ENCODE data around the gene GPRIN3.

GPRIN3 gene

GRCh38 chr4:89307446-89308160 lies at the start of gene GPRIN3:
TSS of gene GPRIN3 (minus strand) at chr4:89307800. CDS start at chr4:89250110, 57,690 bp downstream.
- peak within 1 kb of the TSS; percentile 47 for H3K4me3 ChIP-seq (ENCODE audit: low read depth, low read length)
- TF ChIP-seq, protein P1, sequence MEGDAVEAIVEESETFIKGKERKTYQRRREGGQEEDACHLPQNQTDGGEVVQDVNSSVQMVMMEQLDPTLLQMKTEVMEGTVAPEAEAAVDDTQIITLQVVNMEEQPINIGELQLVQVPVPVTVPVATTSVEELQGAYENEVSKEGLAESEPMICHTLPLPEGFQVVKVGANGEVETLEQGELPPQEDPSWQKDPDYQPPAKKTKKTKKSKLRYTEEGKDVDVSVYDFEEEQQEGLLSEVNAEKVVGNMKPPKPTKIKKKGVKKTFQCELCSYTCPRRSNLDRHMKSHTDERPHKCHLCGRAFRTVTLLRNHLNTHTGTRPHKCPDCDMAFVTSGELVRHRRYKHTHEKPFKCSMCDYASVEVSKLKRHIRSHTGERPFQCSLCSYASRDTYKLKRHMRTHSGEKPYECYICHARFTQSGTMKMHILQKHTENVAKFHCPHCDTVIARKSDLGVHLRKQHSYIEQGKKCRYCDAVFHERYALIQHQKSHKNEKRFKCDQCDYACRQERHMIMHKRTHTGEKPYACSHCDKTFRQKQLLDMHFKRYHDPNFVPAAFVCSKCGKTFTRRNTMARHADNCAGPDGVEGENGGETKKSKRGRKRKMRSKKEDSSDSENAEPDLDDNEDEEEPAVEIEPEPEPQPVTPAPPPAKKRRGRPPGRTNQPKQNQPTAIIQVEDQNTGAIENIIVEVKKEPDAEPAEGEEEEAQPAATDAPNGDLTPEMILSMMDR (IDR thresholded peaks at IDR 0.05; ENCODE audit: control insufficient read depth, extremely low read depth, insufficient read depth): no peak
- DNase-seq (ENCODE audit: low read depth): no peak

DNA sequence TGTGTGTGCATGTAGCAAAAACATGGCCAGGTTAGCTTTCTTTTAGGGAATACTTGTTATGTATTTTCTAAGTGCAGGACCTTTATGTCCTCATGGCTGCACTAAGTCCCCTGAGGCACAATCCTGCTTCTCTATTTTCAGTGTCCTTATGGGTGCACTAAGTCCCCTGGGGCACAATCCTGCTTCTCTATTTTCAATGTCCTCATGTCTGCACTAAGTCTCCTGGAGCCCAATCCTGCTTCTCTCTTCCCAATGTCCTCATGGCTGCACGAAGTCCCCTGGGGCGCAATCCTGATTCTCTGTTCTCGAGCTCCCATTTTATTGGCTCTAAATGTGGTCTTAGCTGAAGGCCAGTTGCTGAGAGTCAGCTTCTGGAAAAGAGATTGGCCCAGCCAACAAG lies 49.7 kb upstream of the GPRIN3 start:
- DNase-seq (ENCODE audit: low read depth): no peak
- TF ChIP-seq, protein P1 (IDR thresholded peaks at IDR 0.05; ENCODE audit: control insufficient read depth, extremely low read depth, insufficient read depth): no peak
- no peak overlapping the region for H3K4me3 ChIP-seq (ENCODE audit: low read depth, low read length)

- peak; percentile 11 for DNase-seq (ENCODE audit: low read depth)
- TF ChIP-seq, protein P1 (IDR thresholded peaks at IDR 0.05; ENCODE audit: control insufficient read depth, extremely low read depth, insufficient read depth): no peak
- H3K4me3 ChIP-seq (ENCODE audit: low read depth, low read length): no peak overlapping the region
Observed at GRCh38 chr4:89356086-89356485, 48.5 kb upstream of the GPRIN3 start.

DNA sequence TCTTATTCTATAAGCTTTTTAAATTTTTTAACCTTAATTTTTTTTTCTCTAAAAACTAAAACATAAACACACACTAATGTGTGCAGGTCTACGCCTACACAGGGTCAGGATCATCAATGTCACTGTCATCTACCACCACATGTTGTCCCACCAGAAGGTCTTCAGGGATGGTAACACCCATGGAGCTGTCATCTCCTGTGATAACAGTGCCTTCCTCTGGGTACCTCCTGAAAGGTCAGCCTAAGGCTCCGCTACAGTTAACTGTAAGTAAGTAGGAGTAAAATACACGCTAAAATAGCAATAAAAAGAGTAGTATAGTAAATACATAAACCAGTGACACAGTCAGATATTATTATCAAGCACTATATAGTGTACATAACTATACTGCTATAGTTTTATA lies 45.9 kb upstream of the GPRIN3 start:
- DNase-seq (ENCODE audit: low read depth): no peak
- TF ChIP-seq, protein P1 (IDR thresholded peaks at IDR 0.05; ENCODE audit: control insufficient read depth, extremely low read depth, insufficient read depth): no peak
- H3K4me3 ChIP-seq (ENCODE audit: low read depth, low read length): no peak overlapping the region

GRCh38 chr4:89352541-89352940 lies 44.9 kb upstream of the GPRIN3 start:
- no peak for DNase-seq (ENCODE audit: low read depth)
- TF ChIP-seq, protein P1 (IDR thresholded peaks at IDR 0.05; ENCODE audit: control insufficient read depth, extremely low read depth, insufficient read depth): no peak

DNA sequence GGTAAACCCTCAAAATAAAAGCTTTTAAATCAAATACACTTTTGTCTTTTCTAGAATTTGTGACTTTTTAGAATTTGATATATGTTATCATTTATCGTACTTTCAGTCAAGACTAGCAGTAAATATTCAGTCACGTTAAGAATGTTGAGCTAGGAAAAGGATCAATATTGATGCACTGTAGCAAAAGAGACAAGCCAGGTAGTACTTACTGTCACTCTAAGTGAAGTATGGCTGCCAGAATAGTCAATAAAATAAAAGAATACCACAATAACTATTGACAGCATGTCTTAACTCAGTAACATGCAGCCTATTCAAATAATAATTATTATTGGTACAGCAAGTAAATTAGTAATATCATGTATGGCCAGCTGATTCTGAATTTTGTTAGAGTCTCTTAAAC lies 43.6 kb upstream of the GPRIN3 start:
- TF ChIP-seq, protein P1 (IDR thresholded peaks at IDR 0.05; ENCODE audit: control insufficient read depth, extremely low read depth, insufficient read depth): no peak
- no peak for DNase-seq (ENCODE audit: low read depth)
- no peak overlapping the region for H3K4me3 ChIP-seq (ENCODE audit: low read depth, low read length)

More at GRCh38 chr4:89352541-89352940, 44.9 kb upstream of the GPRIN3 start:
- no peak overlapping the region for H3K4me3 ChIP-seq (ENCODE audit: low read depth, low read length)

Measured in LNCaP clone FGC (cell line).